ENCODE data around the gene PPIAL4G. TPM values are rescaled to one million over a fixed set of nuclear protein-coding genes. Genes with fewer than 3 reads are reported as not detected.
A peak's percentile ranks its signal among the peaks of the same experiment; 100 is the strongest.
"Not testable (repeated sequence)": the region's sequence is repeated elsewhere in the genome, so short reads cannot be mapped to it uniquely, and the experiment has no call there.

Gene PPIAL4G
- polyA plus RNA-seq, 1 experiment: not detected

- CTCF ChIA-PET; H3K36me3 ChIP-seq (ENCODE audit: control insufficient read depth, insufficient read depth, low read length); H3K27me3 ChIP-seq (ENCODE audit: control insufficient read depth, insufficient read depth, low read length); POLR2A ChIA-PET; DNase-seq (ENCODE audit: low read depth): not testable (repeated sequence)
- peak overlapping the region; percentile 48 for H3K4me3 ChIP-seq (ENCODE audit: low read depth, low read length)
These were observed 24.1 kb downstream of the PPIAL4G start for GRCh38 chr1:148458901-148459581.

GRCh38 chr1:148458398-148458797 is 24.7 kb downstream of the PPIAL4G start:
- H3K36me3 ChIP-seq (ENCODE audit: control insufficient read depth, insufficient read depth, low read length); CTCF ChIA-PET; H3K4me3 ChIP-seq (ENCODE audit: low read depth, low read length); DNase-seq (ENCODE audit: low read depth); POLR2A ChIA-PET; H3K27me3 ChIP-seq (ENCODE audit: control insufficient read depth, insufficient read depth, low read length): not testable (repeated sequence)

- CTCF ChIA-PET; H3K4me3 ChIP-seq (ENCODE audit: low read depth, low read length); POLR2A ChIA-PET; H3K27me3 ChIP-seq (ENCODE audit: control insufficient read depth, insufficient read depth, low read length); H3K36me3 ChIP-seq (ENCODE audit: control insufficient read depth, insufficient read depth, low read length); DNase-seq (ENCODE audit: low read depth): not testable (repeated sequence)
These were observed 30.3 kb downstream of the PPIAL4G start for GRCh38 chr1:148452845-148453244.

GRCh38 chr1:148439654-148440325 is 43.3 kb downstream of the PPIAL4G start:
- H3K36me3 ChIP-seq (ENCODE audit: control insufficient read depth, insufficient read depth, low read length); H3K4me3 ChIP-seq (ENCODE audit: low read depth, low read length); CTCF ChIA-PET; DNase-seq (ENCODE audit: low read depth); POLR2A ChIA-PET; H3K27me3 ChIP-seq (ENCODE audit: control insufficient read depth, insufficient read depth, low read length): not testable (repeated sequence)

GRCh38 chr1:148435406-148435805 is 47.7 kb downstream of the PPIAL4G start:
- no peak for TF ChIP-seq CTCF (IDR thresholded peaks at IDR 0.05; ENCODE audit: insufficient read depth, low read depth, low read length)
- ChIA-PET CTCF (no interaction called here), POLR2A (no interaction called here)
- no peak overlapping the region for H3K4me3 ChIP-seq (ENCODE audit: low read depth, low read length)
- DNase-seq (ENCODE audit: low read depth): no peak
- H3K27me3 ChIP-seq (ENCODE audit: control insufficient read depth, insufficient read depth, low read length): no peaks in the 10 kb centered on the region
- H3K36me3 ChIP-seq (ENCODE audit: control insufficient read depth, insufficient read depth, low read length): no peaks in the 10 kb centered on the region

GRCh38 chr1:148434832-148435231 is 48.3 kb downstream of the PPIAL4G start:
- TF ChIP-seq CTCF (IDR thresholded peaks at IDR 0.05; ENCODE audit: insufficient read depth, low read depth, low read length): no peak
- Histone ChIP-seq H3K27me3 (ENCODE audit: control insufficient read depth, insufficient read depth, low read length) (no peaks in the 10 kb centered on the region), H3K4me3 (ENCODE audit: low read depth, low read length) (no peak overlapping the region), H3K36me3 (ENCODE audit: control insufficient read depth, insufficient read depth, low read length) (no peaks in the 10 kb centered on the region)
- POLR2A ChIA-PET: no interaction called here
- CTCF ChIA-PET: no interaction called here
- DNase-seq (ENCODE audit: low read depth): no peak

GRCh38 chr1:148432916-148433317 is 50.2 kb downstream of the PPIAL4G start:
- H3K27me3 ChIP-seq (ENCODE audit: control insufficient read depth, insufficient read depth, low read length); POLR2A ChIA-PET; DNase-seq (ENCODE audit: low read depth); H3K36me3 ChIP-seq (ENCODE audit: control insufficient read depth, insufficient read depth, low read length); CTCF ChIA-PET; H3K4me3 ChIP-seq (ENCODE audit: low read depth, low read length): not testable (repeated sequence)

Small RNA genes within 50 kb of the gene (small RNA-seq; reads per million reads assigned to genes)
- 3.2 reads per million, percentile 41 among the genes with 10 or more reads in this experiment for gene RF00003 (ENCODE audit: insufficient read length, low read depth, low replicate concordance)

Other genes with a start within 250 kb of the PPIAL4G start
- 21.6 and 23.8 TPM in 2 replicates for gene NBPF14, start 112.7 kb upstream of the PPIAL4G start, polyA plus RNA-seq (2011; rRNA removed)

All from BJ (cell line).